HUES48 (cell line): ENCODE results near the gene RELL1.
A peak's percentile ranks its signal among the peaks of the same experiment; 100 is the strongest.

ENCODE experiments used
- H3K27ac ChIP-seq: one replicate; pipeline ENCODE4 v1.7.0; 2013; ENCODE audit warnings: low read depth, low read length, inconsistent platforms
- H3K27me3 ChIP-seq: 2 replicates; pipeline ENCODE4 v1.6.1; 2013; ENCODE audit warnings: mild to moderate bottlenecking, low read length; ENCODE audit not compliant: control insufficient read depth, insufficient read depth
- H3K36me3 ChIP-seq: 2 replicates; pipeline ENCODE4 v1.6.1; 2013; ENCODE audit warnings: low read length; ENCODE audit not compliant: control insufficient read depth, insufficient read depth
- H3K4me1 ChIP-seq: 2 replicates; pipeline ENCODE4 v1.6.1; 2013; ENCODE audit warnings: mild to moderate bottlenecking, low read length; ENCODE audit not compliant: control insufficient read depth, insufficient read depth
- H3K4me3 ChIP-seq: 2 replicates; pipeline ENCODE4 v1.5.1; 2013; ENCODE audit warnings: mild to moderate bottlenecking, low read depth, low read length
- H3K9ac ChIP-seq: 2 replicates; pipeline ENCODE4 v1.6.1; 2013; ENCODE audit warnings: mild to moderate bottlenecking, low read depth, low read length, moderate library complexity
- H3K9me3 ChIP-seq: 2 replicates; pipeline ENCODE4 v1.6.1; 2013; ENCODE audit warnings: low read length; ENCODE audit not compliant: control insufficient read depth, insufficient read depth

The RELL1 gene

GRCh38 chr4:37686373-37687193, at the start of gene RELL1:
Gene RELL1 (minus strand): TSS chr4:37686376. CDS start chr4:37686287, 89 bp downstream.
- peak within 1 kb of the TSS; percentile 58 for H3K9ac ChIP-seq
- H3K4me1 ChIP-seq, result peaks cover 26% of the 10 kb centered on the region
- peak within 1 kb of the TSS; percentile 63 for H3K27ac ChIP-seq
- no peaks in the 10 kb centered on the region for H3K36me3 ChIP-seq
- peak within 1 kb of the TSS; percentile 80 for H3K4me3 ChIP-seq
- no peaks in the 10 kb centered on the region for H3K9me3 ChIP-seq
- H3K27me3 ChIP-seq, result peaks cover 16% of the 10 kb centered on the region

GRCh38 chr4:37735578-37735977, 49.4 kb upstream of the RELL1 start:
- Histone ChIP-seq H3K36me3 (no peaks in the 10 kb centered on the region), H3K27me3 (no peaks in the 10 kb centered on the region), H3K4me1 (peaks cover 5% of the 10 kb centered on the region), H3K4me3 (no peak overlapping the region), H3K9ac (no peak overlapping the region), H3K9me3 (peaks cover 2% of the 10 kb centered on the region; the same call in 1 of the 2 replicates), H3K27ac (no peak overlapping the region)

GRCh38 chr4:37734989-37735388, 48.8 kb upstream of the RELL1 start:
- no peaks in the 10 kb centered on the region for H3K36me3 ChIP-seq
- H3K27me3 ChIP-seq, result no peaks in the 10 kb centered on the region
- no peak overlapping the region for H3K9ac ChIP-seq
- H3K4me3 ChIP-seq, result no peak overlapping the region
- peaks cover 2% of the 10 kb centered on the region; the same call in 1 of the 2 replicates for H3K9me3 ChIP-seq
- H3K27ac ChIP-seq, result no peak overlapping the region
- peaks cover 10% of the 10 kb centered on the region for H3K4me1 ChIP-seq

GRCh38 chr4:37733240-37733867, 47.2 kb upstream of the RELL1 start:
- Histone ChIP-seq H3K27ac (no peak overlapping the region), H3K4me3 (no peak overlapping the region), H3K36me3 (no peaks in the 10 kb centered on the region), H3K9me3 (peaks cover 2% of the 10 kb centered on the region; the same call in 1 of the 2 replicates), H3K9ac (no peak overlapping the region), H3K27me3 (no peaks in the 10 kb centered on the region), H3K4me1 (peaks cover 20% of the 10 kb centered on the region)

GRCh38 chr4:37732526-37733186, 46.5 kb upstream of the RELL1 start:
- peaks cover 2% of the 10 kb centered on the region; the same call in 1 of the 2 replicates for H3K9me3 ChIP-seq

GRCh38 chr4:37729649-37730004, 43.5 kb upstream of the RELL1 start:
- Histone ChIP-seq H3K27ac (peak overlapping the region; percentile 32), H3K36me3 (no peaks in the 10 kb centered on the region), H3K27me3 (no peaks in the 10 kb centered on the region), H3K9ac (no peak overlapping the region), H3K4me1 (peaks cover 20% of the 10 kb centered on the region), H3K9me3 (peaks cover 2% of the 10 kb centered on the region; the same call in 1 of the 2 replicates), H3K4me3 (no peak overlapping the region)

More at GRCh38 chr4:37732526-37733186, 46.5 kb upstream of the RELL1 start:
- no peaks in the 10 kb centered on the region for H3K36me3 ChIP-seq
- no peaks in the 10 kb centered on the region for H3K27me3 ChIP-seq
- no peak overlapping the region for H3K9ac ChIP-seq
- no peak overlapping the region for H3K27ac ChIP-seq
- H3K4me1 ChIP-seq, result peaks cover 20% of the 10 kb centered on the region
- H3K4me3 ChIP-seq, result no peak overlapping the region

GRCh38 chr4:37728064-37728463, 41.9 kb upstream of the RELL1 start:
- H3K4me1 ChIP-seq, result peaks cover 20% of the 10 kb centered on the region

GRCh38 chr4:37727635-37728034, 41.5 kb upstream of the RELL1 start:
- Histone ChIP-seq H3K36me3 (no peaks in the 10 kb centered on the region), H3K27ac (no peak overlapping the region), H3K4me1 (peaks cover 20% of the 10 kb centered on the region), H3K9ac (no peak overlapping the region), H3K9me3 (peaks cover 2% of the 10 kb centered on the region; the same call in 1 of the 2 replicates), H3K4me3 (no peak overlapping the region), H3K27me3 (no peaks in the 10 kb centered on the region)

More at GRCh38 chr4:37728064-37728463, 41.9 kb upstream of the RELL1 start:
- Histone ChIP-seq H3K4me3 (no peak overlapping the region), H3K9ac (no peak overlapping the region), H3K36me3 (no peaks in the 10 kb centered on the region), H3K27ac (no peak overlapping the region), H3K9me3 (peaks cover 2% of the 10 kb centered on the region; the same call in 1 of the 2 replicates), H3K27me3 (no peaks in the 10 kb centered on the region)

GRCh38 chr4:37726666-37727065, 40.5 kb upstream of the RELL1 start:
- H3K27ac ChIP-seq, result no peak overlapping the region
- H3K36me3 ChIP-seq, result no peaks in the 10 kb centered on the region
- no peaks in the 10 kb centered on the region for H3K27me3 ChIP-seq
- peaks cover 20% of the 10 kb centered on the region for H3K4me1 ChIP-seq
- H3K4me3 ChIP-seq, result no peak overlapping the region
- H3K9me3 ChIP-seq, result no peaks in the 10 kb centered on the region
- no peak overlapping the region for H3K9ac ChIP-seq

GRCh38 chr4:37725718-37726117, 39.5 kb upstream of the RELL1 start:
- no peak overlapping the region for H3K9ac ChIP-seq
- no peak overlapping the region for H3K4me3 ChIP-seq
- H3K27me3 ChIP-seq, result no peaks in the 10 kb centered on the region
- H3K27ac ChIP-seq, result no peak overlapping the region
- no peaks in the 10 kb centered on the region for H3K9me3 ChIP-seq
- H3K36me3 ChIP-seq, result no peaks in the 10 kb centered on the region
- peaks cover 17% of the 10 kb centered on the region for H3K4me1 ChIP-seq
